Lower leg skin (tissue), 3 donors: ENCODE data around the gene FBXO27.

Experiments
- POLR2A ChIP-seq, 2 donors: fragments of 450-650 bp; IDR thresholded peaks; one replicate each; pipeline ENCODE4 v1.6.1; 2016 to 2017; ENCODE audit warnings: antibody characterized with exemption in 2 of 2, mild to moderate bottlenecking in 1 of 2, moderate library complexity in 1 of 2
- TF ChIP-seq, protein P1 (sequence below), 3 donors: fragments of 450-650 bp; IDR thresholded peaks; one replicate each; pipeline ENCODE4 v1.5.1; 2016; ENCODE audit warnings: antibody characterized with exemption in 3 of 3, mild to moderate bottlenecking in 3 of 3, moderate library complexity in 2 of 3

DNA sequence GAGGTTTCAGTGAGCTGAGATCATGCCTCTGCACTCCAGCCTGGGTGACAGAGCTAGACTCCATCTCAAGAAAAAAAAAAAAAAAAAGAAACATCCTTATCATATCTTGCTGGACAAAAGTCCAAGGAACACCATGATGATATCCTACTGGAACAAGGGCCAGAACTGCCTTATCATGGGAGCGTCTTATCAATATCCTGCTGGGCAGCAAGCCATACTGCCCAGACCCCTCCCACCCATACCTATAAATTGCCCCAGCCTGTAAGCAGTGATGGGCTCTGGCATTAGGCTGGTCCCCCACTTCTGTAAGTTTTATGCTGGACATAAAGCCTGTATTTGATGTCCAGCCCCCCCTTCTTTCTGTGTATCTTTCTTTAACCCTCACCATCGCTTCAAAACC is 14.7 kb upstream of the FBXO27 start:
- TF ChIP-seq, protein P1, sequence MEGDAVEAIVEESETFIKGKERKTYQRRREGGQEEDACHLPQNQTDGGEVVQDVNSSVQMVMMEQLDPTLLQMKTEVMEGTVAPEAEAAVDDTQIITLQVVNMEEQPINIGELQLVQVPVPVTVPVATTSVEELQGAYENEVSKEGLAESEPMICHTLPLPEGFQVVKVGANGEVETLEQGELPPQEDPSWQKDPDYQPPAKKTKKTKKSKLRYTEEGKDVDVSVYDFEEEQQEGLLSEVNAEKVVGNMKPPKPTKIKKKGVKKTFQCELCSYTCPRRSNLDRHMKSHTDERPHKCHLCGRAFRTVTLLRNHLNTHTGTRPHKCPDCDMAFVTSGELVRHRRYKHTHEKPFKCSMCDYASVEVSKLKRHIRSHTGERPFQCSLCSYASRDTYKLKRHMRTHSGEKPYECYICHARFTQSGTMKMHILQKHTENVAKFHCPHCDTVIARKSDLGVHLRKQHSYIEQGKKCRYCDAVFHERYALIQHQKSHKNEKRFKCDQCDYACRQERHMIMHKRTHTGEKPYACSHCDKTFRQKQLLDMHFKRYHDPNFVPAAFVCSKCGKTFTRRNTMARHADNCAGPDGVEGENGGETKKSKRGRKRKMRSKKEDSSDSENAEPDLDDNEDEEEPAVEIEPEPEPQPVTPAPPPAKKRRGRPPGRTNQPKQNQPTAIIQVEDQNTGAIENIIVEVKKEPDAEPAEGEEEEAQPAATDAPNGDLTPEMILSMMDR (IDR thresholded peaks at IDR 0.05) = no peak
- no peak for TF ChIP-seq POLR2A (IDR thresholded peaks at IDR 0.05)
